ENCODE data around the gene EDEM3. TPM values are rescaled to one million over a fixed set of nuclear protein-coding genes. Genes with fewer than 3 reads are reported as not detected.

Gene EDEM3
- total RNA-seq, 1 donor from 2014 or later: 15.3 TPM

DNA sequence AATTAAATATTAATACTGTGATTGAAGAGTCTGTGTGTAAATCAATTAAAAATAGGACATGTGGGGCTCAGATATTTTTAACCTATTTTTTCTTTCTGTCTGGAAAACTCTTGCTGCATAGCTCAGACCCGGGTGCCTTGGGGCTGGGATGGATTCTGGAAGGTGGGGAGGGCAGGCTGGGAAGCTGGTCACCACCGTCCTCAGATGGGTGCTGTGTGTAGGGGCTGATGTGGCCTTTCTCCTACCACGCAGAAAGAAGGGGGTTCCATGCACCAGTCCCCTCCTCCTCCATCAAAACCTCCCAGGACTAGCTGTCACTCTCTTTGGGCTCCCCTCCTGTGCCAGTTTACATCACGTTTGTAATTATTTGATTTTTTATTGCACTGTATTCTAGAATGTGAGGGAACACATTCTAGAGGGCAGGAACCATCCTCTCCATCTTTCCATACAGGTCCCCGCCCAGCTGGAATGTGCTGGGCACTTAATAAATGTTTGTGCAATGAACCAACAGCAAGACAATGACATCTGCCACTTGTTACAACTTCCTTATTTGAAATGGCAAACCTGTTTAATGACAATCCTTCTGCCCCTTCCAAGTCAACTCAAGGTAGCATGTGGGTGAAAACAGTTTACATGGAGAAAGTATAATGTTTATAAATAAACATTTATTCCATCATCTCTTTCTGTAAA lies 104.3 kb downstream of the EDEM3 start:
- TF ChIP-seq, protein P1, sequence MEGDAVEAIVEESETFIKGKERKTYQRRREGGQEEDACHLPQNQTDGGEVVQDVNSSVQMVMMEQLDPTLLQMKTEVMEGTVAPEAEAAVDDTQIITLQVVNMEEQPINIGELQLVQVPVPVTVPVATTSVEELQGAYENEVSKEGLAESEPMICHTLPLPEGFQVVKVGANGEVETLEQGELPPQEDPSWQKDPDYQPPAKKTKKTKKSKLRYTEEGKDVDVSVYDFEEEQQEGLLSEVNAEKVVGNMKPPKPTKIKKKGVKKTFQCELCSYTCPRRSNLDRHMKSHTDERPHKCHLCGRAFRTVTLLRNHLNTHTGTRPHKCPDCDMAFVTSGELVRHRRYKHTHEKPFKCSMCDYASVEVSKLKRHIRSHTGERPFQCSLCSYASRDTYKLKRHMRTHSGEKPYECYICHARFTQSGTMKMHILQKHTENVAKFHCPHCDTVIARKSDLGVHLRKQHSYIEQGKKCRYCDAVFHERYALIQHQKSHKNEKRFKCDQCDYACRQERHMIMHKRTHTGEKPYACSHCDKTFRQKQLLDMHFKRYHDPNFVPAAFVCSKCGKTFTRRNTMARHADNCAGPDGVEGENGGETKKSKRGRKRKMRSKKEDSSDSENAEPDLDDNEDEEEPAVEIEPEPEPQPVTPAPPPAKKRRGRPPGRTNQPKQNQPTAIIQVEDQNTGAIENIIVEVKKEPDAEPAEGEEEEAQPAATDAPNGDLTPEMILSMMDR (conservative IDR thresholded peaks at IDR 0.05; ENCODE audit: low read depth, low read length): no peak
- H3K4me3 ChIP-seq (ENCODE audit: low read depth, low read length): no peak overlapping the region
- no peak for DNase-seq (ENCODE audit: low read depth)

DNA sequence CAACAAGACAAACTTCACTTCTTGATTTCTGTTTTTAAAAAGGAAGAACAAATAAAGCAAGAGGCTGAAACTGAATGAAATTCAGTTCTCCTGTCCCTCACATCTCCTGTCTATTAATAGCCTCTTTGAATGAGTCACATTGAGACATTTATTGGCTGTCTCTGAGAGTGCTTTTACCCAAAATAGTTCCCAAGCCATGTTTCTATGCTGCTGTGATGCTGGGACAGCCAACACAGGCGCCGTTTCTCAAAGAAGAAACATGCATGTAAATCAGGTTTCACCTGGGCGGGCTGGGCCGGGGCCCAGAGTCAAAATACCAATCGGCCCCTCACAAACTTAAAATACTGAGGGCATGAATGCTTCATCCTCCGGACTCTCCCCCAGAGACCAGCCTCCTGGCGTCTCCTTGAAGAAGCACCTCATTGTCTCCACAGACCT lies 105.2 kb downstream of the EDEM3 start:
- TF ChIP-seq, protein P1 (conservative IDR thresholded peaks at IDR 0.05; ENCODE audit: low read depth, low read length): no peak
- DNase-seq (ENCODE audit: low read depth): no peak

DNA sequence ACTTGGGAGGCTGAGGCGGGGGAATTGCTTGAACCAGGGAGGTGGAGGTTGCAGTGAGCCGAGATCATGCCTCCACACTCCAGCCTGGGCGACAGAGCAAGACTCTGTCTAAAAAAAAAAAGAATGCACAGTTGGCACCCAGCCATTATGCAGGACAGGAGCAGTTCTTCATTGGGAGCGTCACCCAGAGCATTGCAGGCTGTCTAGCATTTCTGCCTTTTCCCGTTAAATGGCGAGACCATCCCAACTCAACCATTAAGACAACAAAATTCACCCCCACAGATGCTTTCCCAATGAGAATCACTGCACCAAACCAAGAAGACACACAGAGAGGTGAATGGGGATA lies 105.8 kb downstream of the EDEM3 start:
- DNase-seq (ENCODE audit: low read depth): no peak
- TF ChIP-seq, protein P1 (conservative IDR thresholded peaks at IDR 0.05; ENCODE audit: low read depth, low read length): no peak
- H3K4me3 ChIP-seq (ENCODE audit: low read depth, low read length): no peak overlapping the region

More for the DNA sequence above, 105.2 kb downstream of the EDEM3 start:
- no peak overlapping the region for H3K4me3 ChIP-seq (ENCODE audit: low read depth, low read length)

DNA sequence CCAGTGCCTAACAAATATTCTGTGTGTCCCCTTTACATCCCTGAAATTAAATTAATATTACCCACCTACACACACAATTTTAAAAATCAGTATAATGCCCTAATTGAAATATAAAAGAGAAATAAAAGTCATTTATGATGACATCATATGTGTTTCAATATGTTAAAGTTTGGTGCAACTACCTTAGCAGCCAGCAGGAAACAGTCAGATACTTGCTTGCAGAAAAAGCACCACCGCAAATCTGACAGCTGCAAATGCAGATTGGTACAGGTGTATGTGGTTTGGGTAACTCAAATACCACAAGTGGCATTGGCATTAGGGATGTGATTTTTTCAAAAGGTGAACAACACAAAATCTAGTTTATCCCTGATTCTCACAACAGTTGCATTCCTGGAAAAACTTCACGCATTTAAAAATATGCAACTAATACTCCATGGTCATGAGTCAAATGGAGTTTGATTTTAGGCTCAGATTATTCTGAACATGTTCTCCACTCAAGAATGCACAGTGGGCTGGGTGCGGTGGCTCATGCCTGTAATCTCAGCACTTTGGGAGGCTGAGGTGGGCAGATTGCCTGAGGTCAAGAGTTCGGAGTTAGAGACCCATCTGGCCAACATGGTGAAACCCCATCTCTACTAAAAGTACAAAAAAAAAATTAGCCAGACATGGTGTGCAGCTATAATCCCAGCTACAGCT lies 106.3 kb downstream of the EDEM3 start:
- no peak for DNase-seq (ENCODE audit: low read depth)

DNA sequence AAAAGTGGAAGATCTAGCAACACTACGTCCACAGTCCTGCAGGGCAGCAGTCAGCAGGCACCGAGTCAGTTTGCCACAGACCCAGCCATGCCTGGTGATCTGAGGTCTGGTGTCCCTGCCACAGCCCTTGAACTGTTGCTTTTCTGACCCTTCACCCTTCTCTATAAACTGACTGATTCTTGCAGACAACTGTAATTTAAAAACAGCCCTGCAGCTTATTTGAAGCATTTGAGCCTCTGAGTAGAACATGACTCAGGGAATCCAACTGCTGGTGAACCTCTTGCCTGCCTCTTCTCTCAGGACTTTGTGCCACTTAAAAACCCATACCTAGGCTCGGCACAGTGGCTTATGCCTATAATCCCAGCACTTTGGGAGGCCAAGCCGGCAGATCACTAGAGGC lies 107.2 kb downstream of the EDEM3 start:
- no peak overlapping the region for H3K4me3 ChIP-seq (ENCODE audit: low read depth, low read length)
- TF ChIP-seq, protein P1 (conservative IDR thresholded peaks at IDR 0.05; ENCODE audit: low read depth, low read length): no peak
- DNase-seq (ENCODE audit: low read depth): no peak

More for the DNA sequence above, 106.3 kb downstream of the EDEM3 start:
- H3K4me3 ChIP-seq (ENCODE audit: low read depth, low read length): no peak overlapping the region
- TF ChIP-seq, protein P1 (conservative IDR thresholded peaks at IDR 0.05; ENCODE audit: low read depth, low read length): no peak

DNA sequence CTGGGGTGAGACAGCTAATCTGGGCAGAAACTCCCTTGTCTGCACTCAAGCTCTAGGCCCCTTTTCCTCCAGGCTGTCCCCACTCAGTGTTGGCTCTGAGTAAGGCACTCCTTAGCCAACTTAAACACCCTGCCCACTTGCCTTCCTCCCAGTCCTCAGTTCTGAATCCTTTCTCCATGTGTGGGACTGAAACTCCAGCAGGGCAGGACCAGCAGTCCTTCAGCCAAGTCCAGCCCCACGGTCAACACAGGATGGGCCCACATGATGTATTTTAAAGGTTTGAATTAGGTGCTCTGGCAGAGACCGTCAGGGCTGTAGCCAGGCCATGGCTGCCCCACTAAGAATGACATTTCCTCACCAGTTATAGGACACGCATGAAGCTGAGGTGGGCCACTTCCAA lies 107.8 kb downstream of the EDEM3 start:
- no peak for DNase-seq (ENCODE audit: low read depth)
- TF ChIP-seq, protein P1 (conservative IDR thresholded peaks at IDR 0.05; ENCODE audit: low read depth, low read length): no peak
- H3K4me3 ChIP-seq (ENCODE audit: low read depth, low read length): no peak overlapping the region
